T-helper 1 cell (primary cell): ENCODE data around the gene HNRNPUL2.
"Not testable (repeated sequence)": the region's sequence is repeated elsewhere in the genome, so short reads cannot be mapped to it uniquely, and the experiment has no call there.

Source experiments
- DNase-seq, 5 donors: peaks; one replicate each; pipeline ENCODE4 v3.0.0-alpha.2; 2012 to 2020

Gene HNRNPUL2

DNA sequence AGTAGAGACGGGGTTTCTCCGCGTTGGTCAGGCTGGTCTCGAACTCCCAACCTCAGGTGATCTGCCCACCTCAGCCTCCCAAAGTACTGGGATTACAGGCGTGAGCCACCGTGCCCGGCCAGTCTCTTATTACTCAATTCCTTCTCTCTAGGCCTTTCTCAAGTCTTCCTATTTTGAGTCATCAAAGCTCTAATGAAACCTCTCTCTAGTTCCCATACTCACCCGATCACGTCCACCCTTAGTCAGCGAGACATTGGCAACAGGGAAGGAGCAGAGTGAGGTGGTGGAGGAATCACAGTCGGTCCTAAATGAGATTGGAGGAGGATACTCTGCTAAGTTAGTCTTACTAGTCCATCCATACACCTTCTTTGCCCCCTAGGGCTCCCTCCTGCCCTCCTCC, 25.0 kb downstream of the HNRNPUL2 start:
- DNase-seq = no peak

DNA sequence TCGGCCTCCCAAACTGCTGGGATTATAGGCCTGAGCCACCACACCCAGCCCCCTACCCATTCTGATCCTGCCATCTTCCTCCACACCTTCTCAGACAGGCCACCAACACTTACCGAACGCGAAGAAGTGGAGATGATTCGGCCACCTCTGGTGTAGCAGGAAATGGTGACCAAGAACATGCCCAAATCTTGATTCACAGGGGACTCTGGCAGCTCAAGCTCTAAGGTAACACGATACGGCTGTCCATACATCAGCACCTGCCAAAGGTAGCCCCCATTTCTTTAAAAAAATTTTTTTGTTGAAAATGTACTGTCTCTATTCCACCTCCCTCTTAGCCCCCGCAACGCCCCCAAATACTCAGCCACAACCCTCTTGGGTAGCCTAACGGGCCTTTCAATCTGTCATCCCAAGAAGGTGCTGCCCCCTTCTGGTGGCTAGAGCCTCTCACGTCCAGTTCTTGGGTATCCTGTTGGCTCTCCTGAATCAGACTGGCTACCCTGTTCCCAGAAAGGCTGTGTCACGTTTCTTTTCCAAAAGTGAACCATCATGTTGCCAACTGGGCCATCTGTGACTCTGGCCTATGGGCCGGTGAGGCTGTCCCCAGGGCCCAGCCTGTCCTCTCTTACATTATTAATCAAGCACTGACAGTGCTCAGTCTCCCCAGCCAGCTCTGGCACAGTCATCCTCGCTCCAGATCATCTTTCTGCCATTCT, 32.6 kb downstream of the HNRNPUL2 start:
- peak; percentile 47 to 75 (median 68) for DNase-seq

DNA sequence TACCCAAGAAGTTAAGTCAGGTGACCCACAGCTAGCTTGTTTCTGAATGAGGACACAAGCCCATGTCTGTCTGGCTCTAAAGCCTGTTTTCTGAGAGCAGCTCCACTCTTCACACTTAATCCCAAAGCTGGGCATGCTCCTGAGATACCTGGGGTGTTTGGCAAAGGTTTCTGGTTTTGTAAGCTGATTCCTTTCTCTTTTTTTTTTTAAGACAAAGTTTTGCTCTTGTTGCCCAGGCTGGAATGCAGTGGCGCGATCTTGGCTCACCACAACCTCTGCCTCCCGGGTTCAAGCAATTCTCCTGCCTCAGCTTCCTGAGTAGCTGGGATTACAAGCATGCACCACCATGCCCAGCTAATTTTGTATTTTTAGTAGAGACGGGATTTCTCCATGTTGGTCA, 33.6 kb downstream of the HNRNPUL2 start:
- not testable (repeated sequence) for DNase-seq

DNA sequence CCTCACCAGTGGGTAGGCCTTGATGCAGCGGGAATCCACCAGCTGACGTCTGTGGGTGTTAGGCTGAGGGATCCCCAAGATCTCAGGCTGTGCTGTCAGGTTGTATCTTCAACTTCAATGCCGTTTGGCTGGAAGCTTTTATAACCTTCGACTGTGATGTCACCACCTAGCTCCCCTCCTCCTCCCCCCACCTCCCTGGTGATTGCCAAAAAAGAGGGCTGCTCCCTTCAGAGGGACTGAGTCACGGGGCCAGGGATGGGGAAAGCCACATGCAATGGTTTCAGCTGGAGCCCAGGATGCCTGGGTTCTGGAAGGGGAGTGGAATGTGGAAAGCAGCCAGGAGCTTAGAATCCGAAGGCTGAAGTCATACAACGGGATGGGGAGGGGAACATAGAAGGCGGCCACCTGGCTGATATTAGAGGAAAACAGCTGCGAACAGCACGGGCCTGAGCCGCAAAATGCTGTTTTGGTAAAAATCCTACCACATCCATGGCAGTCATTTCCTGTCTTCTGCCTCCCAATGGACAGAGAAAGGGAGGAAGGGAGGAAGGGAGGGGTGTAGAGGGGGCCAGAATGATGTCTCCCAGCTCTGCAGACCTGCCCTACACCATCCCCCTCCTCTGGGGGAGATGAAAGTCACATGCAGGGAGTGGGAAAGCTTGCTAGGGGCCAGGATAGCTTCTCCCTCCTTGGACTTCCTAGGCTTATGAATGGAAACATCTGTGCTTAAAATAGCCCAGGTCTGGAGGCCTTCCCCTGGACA, 37.7 kb downstream of the HNRNPUL2 start, which contains the start of gene LRRN4CL:
Gene LRRN4CL (minus strand): TSS at position 110 of the 763 bp plus-strand sequence. CDS start 1,022 bp downstream, outside the sequence.
- no peak for DNase-seq

DNA sequence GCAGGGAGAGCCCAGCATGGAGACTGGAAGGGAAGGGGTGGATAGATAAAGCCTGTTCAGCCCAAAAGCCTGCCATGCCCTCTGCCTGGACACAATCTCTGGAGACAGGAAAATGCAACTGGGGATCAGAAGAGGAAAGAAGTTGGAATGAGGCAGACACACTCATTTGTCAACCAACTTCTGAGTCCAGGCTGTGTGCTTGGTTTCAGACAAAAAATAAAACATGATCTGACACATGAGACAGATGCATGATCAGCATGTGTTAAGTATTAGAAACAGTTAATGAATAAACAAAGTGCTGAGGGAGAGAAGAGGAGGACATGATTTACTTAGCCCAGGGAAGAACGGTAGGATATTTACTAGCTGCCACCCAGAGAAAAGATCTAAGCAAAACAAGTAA, 38.8 kb downstream of the HNRNPUL2 start:
- DNase-seq = no peak

DNA sequence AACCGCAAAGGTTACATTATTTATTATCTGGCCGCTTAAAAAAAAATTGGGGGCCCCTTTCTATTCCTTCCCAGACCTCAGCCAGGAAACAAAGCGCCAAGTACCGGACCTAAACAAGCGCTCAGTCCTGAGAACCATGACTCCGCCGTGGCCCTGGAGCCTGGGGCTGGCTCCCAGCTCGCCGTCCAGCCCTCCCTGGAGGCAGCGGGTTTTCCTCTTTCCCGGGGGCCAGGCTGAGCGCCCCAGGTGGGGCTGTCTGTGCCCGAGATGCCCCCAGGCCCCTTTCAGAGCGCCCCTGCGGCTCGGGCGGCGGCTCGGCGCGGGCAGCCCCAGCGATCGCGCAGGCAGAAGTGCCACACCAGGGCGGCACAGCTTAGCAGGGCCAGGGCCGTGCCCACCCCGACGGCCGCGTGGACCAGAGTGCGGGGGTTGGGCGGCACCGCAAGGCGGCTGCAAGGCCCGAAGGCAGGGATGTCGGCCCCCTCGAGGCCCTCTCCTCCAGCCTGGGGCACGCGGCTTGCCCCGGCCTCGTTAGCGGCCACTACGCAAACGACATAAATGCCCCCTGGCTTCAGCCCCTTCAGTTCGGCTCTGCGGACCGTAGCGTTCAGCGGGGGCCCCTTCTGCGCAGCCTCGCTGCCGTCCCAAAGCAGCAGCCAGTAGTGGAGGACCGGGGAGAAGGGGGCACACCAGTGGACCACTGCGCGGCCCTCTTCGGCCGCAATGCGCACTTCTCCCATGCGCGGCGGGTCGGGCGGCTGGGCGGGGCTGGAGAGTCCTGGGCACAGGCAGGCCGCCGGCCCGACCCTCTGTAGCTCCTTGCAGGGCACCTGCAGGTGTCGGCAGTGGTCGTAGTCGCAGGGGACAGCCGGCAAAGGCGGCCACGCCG, 39.5 kb downstream of the HNRNPUL2 start:
- DNase-seq = no peak

DNA sequence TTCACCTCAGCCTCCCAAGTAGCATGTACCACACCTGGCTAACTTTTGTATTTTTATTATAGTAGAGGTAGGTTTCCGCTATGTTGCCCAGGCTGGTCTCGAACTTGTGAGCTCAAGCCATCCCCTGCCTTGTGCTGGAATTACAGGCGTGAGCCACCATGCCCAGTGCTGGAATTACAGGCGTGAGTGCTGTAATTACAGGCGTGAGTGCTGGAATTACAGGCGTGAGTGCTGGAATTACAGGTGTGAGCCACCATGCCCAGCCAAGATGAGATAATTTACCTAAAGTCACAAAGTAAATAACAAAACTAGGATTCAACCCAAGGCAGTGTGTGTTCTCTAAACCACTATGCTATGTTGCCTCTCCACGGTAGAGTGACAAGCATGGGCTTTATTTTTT, 44.7 kb downstream of the HNRNPUL2 start:
- no peak for DNase-seq

DNA sequence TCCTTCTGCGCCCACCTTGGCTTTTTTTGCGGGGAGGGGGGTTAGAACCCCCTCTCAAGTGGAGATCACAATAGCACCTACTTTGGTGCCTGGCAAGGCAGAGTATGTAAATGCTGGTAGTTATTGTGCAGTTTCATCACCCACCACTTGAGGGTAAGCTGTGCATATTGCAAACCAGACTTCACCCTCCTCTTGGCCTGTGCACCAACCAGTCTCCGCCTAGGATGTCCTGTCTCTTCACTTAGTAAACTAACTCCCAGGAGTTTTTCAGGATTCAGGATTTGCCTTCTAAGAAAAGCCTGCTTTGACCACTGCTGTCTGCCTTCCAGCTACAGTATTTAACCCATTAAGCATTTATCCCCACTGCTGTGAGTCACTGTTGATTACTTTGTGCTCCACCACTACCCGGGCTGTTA, 46.4 kb downstream of the HNRNPUL2 start:
- DNase-seq = peak in 1 of 5 donors; percentile 67

DNA sequence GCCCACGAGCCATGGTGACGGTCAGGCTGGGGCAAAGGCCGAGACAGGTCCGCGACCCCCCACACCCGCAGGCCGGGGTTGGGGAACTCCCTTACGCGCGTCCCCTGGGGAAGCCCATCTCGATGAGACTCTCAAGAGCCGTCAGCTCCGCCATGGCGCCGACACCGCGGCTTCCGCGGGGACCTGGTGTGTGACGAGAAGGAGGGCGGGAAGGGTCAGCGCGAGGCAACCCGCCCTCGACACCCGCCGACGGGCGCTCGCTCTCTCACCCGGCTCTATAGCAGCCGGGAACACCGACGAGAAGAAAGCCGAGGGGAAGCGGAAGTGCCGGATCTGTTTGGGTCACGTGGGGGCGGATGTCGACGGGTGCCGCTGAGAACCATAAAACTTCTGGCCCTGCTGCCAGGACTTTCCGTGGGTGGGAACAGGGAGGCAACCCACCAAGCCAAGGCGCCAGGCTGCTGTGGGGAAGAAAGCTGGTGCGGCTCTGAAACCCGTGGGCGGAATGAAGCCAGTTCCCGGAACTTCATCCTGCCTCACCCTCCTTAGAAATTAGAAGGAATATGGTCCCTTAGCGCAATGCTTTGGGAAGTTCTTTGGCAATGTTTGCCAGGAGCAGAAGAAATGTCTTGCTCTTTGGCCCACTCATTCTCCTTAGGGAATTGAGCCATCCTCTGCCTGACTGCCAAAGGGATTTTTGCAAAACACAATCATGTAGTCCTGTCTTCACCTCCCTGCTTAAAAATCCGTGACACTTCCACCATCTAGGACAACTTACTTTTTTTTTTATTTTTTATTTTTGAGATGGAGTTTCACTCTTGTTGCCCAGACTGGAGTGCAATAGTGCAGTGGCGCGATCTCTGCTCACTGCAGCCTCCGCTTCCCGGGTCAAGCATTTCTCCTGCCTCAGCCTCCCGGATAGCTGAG, 48.2 kb downstream of the HNRNPUL2 start, which contains the start of gene UBXN1:
Gene UBXN1 (minus strand): TSS at position 304 of the 927 bp plus-strand sequence. CDS start 150 bp downstream, at position 154.
- DNase-seq = peak; percentile 70 to 83 (median 77)

DNA sequence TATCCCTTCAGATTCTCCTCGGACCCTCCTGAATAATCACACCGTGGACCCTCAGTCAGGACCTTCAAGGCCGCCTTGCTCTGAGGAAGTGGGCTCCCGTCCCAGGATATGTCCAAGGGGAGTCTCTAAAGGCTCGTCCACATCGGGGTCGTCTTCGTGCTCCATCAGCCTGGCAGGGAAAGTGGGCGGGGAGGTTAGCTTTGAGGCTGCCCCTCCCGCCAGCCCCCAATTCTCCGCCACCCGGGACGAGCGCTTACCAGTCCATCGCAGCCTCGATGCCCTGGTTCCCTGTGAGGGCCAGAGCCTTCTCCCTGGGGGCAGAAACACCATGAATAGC, 48.9 kb downstream of the HNRNPUL2 start:
- no peak for DNase-seq

DNA sequence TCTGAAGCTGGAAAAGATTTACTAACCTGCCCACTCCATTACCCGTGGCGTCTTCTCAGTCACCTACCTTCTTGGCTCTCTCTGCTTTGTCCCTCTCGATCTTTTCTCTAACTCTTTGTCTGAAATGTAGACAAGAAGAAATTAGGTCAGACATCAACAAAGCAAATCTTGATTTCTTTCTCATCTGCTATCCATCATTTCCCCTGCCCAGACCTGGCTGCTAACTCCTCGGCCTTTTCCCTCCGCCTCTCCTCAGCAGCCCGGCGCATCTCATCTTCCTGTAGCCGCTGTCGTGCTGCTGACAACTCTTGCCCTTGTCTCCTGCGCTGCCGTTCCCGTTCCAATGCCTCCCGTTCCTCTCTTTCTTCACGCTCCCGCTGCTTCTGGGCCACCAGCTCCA, 49.5 kb downstream of the HNRNPUL2 start:
- DNase-seq = no peak

DNA sequence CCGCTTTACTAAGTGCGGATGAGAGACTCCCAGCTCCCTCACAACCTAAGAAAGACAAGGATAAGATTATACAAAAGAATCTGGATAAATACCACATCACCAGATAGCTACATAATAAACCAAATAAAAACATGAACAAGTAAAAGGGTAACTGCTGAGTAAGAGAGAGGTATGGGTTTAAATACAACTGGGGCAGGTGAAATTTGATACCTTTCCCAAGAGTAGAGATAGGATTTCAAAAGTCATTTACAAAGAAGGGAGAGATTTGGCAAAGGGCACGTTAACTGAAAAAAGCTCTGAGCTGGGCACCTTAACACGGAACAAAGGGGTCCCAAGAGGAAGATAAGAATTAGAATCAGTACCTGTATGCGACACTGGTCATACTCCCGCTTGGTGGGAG, 50.1 kb downstream of the HNRNPUL2 start:
- DNase-seq = no peak

DNA sequence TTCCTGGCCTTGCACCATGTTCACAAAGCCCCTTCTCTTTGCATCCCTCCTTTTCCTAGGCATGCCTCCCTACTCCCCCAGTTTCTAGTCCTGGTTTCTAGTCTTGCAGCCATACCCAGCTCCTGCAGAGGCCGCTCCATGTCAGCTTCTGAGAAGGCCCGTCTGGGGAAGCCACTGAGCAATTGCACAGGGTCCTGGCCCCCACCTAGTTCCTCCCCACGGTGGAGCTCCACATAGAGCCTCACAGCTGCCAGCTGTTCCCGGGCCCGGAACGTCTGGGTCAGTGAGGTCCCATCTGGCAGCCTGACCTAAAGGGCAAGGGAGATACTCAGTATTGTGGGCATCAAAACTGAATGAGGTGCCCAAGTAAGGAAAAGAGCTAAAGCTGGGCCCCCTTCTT, 50.6 kb downstream of the HNRNPUL2 start:
- DNase-seq = no peak

DNA sequence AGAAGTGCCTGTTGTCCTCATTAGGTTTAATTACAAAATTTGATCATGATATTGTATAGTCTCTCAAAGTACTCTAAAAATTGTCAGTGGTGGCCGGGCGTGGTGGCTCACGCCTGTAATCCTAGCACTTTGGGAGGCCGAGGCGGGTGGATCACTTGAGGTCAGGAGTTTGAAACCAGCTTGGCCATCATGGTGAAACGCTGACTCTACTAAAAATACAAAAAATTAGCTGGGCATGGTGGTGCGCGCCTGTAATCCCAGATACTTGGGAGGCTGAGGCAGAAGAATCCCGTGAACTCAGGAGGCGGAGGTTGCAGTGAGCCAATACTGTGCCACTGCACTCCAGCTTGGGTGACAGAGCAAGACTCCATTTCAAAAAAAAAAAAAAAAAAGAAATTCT, 51.8 kb downstream of the HNRNPUL2 start:
- DNase-seq = not testable (repeated sequence)

DNA sequence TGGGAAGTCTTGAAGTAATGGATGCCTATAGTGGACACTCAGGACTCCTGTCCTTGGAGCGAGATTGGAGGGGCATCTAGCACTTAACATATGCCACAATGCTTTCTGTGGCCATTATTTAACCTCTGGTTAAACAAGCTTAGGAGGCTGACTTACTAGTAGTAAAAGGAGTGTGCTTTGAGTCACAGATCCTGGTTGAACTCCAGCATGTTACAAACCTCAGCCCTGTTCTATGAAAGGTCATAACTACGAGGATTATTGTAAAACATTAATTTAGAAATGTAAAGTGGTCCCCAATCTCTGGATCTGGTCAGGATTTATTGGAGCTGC, 54.1 kb downstream of the HNRNPUL2 start:
- no peak for DNase-seq

DNA sequence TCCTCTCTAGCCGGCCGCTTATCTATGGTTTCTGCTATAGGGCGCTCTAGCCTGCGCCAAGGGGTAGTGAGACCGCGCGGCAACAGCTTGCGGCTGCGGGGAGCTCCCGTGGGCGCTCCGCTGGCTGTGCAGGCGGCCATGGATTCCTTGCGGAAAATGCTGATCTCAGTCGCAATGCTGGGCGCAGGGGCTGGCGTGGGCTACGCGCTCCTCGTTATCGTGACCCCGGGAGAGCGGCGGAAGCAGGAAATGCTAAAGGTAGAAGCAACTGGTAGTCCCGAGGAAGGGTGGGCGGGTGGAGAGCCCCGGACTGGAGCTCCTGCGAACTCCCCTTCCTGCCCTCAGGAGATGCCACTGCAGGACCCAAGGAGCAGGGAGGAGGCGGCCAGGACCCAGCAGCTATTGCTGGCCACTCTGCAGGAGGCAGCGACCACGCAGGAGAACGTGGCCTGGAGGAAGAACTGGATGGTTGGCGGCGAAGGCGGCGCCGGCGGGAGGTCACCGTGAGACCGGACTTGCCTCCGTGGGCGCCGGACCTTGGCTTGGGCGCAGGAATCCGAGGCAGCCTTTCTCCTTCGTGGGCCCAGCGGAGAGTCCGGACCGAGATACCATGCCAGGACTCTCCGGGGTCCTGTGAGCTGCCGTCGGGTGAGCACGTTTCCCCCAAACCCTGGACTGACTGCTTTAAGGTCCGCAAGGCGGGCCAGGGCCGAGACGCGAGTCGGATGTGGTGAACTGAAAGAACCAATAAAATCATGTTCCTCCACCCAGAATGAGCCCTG, 55.5 kb downstream of the HNRNPUL2 start, which contains the start of the genes LBHD1 and UQCC3:
Gene LBHD1 (minus strand): TSS at position 660 of the 782 bp plus-strand sequence. CDS start 2,236 bp downstream, outside the sequence.
Gene UQCC3 (plus strand): TSS at position 66 of the 782 bp plus-strand sequence. CDS start 73 bp downstream, at position 139.
- DNase-seq = peak; percentile 46 to 87 (median 61)

DNA sequence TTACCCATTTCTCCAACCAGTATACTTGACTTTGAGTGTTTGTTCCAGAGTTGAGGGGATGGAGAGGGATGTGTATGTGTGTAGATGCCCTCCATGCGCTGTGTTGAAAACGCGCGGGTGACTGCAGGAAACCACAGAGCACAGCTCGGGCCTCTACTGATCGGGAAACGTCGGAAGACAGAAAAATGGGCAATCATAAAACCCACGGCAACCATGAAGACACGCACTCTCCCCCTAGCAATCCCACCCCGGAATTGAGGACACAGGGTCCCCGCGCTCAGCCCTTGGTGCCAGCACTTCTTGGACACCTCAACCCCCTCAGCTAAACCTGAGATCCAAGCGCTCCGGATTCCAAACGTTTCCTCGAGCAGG, 56.0 kb downstream of the HNRNPUL2 start:
- DNase-seq = no peak

DNA sequence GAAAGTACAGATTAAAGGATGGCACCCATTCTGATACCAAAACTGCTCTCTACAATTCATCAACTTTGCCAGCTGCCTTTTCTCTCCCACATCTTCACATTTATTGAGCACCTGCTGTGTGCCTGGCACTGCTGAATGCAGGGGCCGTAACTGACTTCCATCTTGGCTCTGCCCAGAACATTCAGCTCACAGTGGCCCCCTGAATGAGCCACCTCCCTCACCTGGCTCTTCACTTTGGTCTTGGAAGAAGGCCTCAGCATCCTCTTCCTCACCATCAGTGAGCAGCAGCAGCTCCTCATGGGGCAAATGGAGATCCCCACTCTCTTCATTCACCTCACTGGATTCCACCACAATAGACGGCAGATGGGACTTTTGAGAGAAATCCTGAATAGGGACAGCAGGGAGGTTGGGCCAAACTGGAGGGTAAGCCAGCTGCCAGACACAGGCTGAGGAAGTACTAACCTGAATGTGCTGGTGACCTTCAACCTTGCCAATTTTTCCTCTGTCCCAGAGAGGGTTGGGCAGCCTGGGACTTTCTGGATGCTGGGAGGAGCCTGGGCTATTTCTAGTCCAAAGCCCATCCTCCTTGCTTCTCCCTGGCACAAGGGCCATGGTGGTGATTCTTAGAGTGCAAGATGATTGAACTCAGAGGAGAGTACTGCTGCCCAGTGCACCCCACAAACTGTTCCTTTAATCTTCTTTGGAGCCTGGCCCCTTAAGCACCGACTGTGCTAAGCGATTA, 57.7 kb downstream of the HNRNPUL2 start:
- no peak for DNase-seq

DNA sequence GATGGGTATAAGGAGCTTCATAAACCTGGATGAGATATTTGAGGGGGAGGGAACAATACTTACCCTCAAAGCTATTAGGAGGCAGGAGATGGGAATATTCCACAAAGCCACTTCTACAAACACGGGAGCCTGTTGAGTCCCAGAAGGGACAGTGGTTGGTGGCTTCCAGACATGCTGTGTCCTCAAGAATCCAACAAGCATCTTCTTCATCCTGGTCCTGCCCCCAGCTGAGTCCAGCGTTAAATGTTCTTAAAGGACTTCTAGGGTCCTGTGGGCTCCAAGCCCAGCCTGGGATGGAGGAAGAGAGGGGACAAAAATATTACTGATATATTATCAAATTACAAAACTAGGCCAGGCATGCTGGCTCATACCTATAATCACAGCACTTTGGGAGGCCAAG, 59.8 kb downstream of the HNRNPUL2 start:
- no peak for DNase-seq

DNA sequence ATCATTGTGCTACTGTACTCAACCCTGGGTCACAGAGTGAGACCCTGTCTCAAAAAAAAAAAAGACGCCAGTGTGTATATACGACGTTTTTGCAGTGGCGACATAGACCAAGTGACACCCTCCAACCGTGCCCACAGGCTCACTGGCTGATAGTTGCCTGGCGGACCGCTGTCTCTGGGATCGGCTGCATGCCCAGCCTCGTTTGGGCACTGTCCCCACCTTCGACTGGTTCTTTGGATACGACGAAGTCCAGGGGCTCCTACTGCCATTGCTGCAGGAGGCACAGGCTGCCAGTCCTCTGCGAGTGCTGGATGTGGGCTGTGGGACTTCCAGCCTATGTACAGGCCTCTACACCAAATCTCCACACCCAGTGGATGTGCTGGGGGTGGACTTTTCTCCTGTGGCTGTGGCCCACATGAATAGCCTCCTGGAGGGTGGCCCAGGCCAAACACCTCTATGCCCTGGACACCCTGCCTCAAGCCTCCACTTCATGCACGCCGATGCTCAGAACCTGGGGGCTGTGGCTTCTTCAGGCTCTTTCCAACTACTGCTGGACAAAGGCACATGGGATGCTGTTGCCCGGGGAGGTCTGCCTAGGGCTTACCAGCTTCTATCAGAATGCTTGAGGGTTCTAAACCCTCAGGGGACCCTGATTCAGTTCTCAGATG, 60.9 kb downstream of the HNRNPUL2 start:
- no peak for DNase-seq
